GM12891 (cell line): Measurements from ENCODE around the gene BMP2.

Experiments used
- DNase-seq: peaks from one replicate; pipeline ENCODE4 v3.0.0; 2011; ENCODE audit warnings: low spot score; ENCODE audit not compliant: insufficient read length
- FAIRE-seq: peaks from 2 replicates; lab custom pipeline; 2011; peaks lifted over from hg19 to GRCh38; lab: Jason Lieb, UNC
- PAX5 ChIP-seq: IDR thresholded peaks from 2 replicates; pipeline ENCODE4 v1.6.1; 2011; ENCODE audit warnings: low read length, moderate library complexity, mild to moderate bottlenecking; ENCODE audit not compliant: insufficient read depth, severe bottlenecking
- POLR2A ChIP-seq: IDR thresholded peaks from 2 replicates; pipeline ENCODE4 v1.6.1; 2011; ENCODE audit warnings: low read depth, low read length, control low read depth
- POLR2AphosphoS5 ChIP-seq: IDR thresholded peaks from 2 replicates; pipeline ENCODE4 v1.6.1; 2011; ENCODE audit warnings: low read depth, low read length, control low read depth
- POU2F2 ChIP-seq: IDR thresholded peaks from 2 replicates; pipeline ENCODE4 v1.6.1; 2011; ENCODE audit warnings: low read depth, mild to moderate bottlenecking, control low read depth, low read length, moderate library complexity
- SPI1 ChIP-seq: IDR thresholded peaks from 2 replicates; pipeline ENCODE4 v1.6.1; 2011; ENCODE audit warnings: low read depth, low read length, control low read depth
- TAF1 ChIP-seq: IDR thresholded peaks from 2 replicates; pipeline ENCODE4 v1.6.1; 2011; ENCODE audit warnings: low read depth, low read length, control low read depth

Gene BMP2

DNA sequence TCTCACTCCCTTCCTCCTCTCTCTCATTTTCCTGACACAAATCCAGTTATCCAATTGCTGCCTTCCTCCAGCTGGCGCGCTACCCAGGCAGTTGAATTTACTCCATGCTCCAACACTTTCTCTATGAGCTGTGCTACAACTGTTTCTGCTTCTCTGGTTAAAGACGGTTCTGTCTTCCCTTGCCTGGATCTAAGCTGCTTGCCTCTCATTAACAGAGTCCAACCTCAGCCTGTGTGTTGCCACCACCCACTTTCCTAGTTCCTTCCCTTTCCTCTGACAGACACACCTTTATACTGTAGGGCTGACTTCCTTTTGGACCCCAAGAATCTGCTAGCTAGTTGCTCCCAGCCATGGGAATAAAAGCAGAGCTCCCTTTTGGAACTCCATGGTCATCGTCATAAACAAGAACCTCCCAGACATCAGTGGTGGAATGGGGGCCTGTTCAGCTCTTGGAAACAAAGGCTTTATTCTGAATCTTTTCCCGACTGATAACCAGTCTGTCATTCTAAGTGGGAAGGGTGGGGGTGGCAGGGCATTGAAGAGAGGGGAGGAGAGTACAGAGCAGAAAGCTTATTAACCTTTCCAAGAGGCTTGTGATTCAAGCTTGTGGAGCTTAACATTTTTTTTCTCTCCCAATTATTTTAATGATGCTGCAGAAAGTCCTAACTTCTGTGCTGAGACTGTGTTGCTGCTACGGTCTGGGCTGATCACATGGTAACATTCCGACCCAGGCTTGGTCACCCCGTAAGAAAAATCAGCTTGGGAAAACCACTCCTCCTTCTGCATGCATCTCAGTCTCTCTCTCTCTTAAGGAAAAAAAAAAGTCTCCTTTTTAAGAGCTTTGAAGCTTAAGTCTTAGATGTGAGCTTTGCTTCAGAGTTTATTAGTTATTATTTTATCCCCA is 31.3 kb upstream of the BMP2 start:
- no peak for DNase-seq
- FAIRE-seq: no peak
- no peak for TF ChIP-seq SPI1
- no peak for TF ChIP-seq POLR2AphosphoS5
- TF ChIP-seq TAF1: no peak
- TF ChIP-seq POU2F2: no peak
- no peak for TF ChIP-seq PAX5
- no peak for TF ChIP-seq POLR2A

- TF ChIP-seq POLR2AphosphoS5 (no peak), SPI1 (no peak), PAX5 (no peak), POU2F2 (no peak), POLR2A (no peak), TAF1 (no peak)
Observed at GRCh38 chr20:6739406-6739805, 28.1 kb upstream of the BMP2 start.

DNA sequence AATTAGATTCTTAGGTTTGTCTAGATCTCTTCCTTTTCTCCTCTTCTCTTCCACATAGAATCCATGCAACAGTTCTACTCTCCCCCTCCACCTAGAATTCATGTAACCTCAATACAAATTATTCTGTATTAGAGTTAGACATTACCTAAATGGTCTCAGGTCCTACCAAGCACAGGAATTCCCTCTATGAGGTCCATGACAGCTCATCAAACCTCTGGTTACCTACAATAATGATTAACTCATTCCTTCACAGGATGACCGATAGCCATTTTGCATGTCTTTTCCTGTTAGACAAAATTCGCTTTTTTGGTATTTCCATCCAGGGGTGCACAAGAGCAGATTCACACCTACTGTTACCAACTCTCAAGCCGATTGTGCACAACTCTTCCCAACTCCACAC is 27.4 kb upstream of the BMP2 start:
- TF ChIP-seq POLR2A (no peak), POLR2AphosphoS5 (no peak), TAF1 (no peak), PAX5 (no peak), SPI1 (no peak), POU2F2 (no peak)
- FAIRE-seq (no peak), DNase-seq (no peak)

More at GRCh38 chr20:6739406-6739805, 28.1 kb upstream of the BMP2 start:
- no peak for FAIRE-seq
- DNase-seq: no peak

GRCh38 chr20:6744180-6744579 is 23.3 kb upstream of the BMP2 start:
- TF ChIP-seq TAF1 (no peak), POLR2A (no peak), POU2F2 (no peak), PAX5 (no peak), SPI1 (no peak), POLR2AphosphoS5 (no peak)
- FAIRE-seq: no peak
- DNase-seq: no peak

DNA sequence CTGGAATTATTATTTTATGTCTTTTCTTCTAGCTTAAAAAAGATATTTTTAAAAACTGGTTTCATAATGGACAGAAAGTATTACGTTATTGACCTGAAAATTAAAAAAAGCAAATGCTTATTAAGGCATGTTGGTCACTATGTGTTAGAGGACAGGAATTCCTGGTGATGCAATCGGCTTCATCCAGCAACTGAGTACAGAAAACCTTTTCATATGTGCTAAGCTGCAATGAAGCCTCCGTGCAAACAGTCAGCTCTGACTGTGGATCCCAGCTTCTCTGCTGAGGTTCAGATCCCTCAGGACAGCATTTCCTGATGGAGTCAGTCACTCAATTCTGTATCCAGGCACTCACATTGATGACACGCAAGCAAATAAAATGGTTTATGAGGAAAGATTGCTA is 22.7 kb upstream of the BMP2 start:
- no peak for TF ChIP-seq POU2F2
- no peak for FAIRE-seq

GRCh38 chr20:6746901-6747609 is 20.4 kb upstream of the BMP2 start:
- FAIRE-seq (no peak), DNase-seq (no peak)
- no peak for TF ChIP-seq POU2F2
- TF ChIP-seq PAX5: no peak
- no peak for TF ChIP-seq POLR2A
- TF ChIP-seq POLR2AphosphoS5: no peak
- TF ChIP-seq TAF1: no peak
- TF ChIP-seq SPI1: no peak

More for the DNA sequence above, 22.7 kb upstream of the BMP2 start:
- DNase-seq: no peak

DNA sequence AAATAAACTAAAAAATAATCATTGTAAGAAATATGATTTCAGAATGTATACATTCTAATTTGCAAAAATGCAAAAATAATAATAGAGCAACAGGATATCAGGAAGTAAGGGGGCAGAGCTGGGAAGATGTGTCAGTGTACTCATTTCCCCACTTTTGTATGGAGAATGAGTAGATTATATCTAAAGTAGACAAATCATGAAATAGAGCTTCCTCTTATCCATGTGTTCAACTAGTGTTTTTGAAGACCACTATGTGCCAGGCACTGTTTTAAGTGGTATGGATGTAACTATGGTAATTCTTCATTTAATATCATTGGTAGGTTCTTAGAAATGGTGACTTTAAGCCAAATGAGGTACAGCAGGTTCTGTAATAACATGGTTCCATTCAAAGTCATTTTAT is 17.0 kb upstream of the BMP2 start:
- DNase-seq: no peak
- TF ChIP-seq POU2F2: no peak
- no peak for TF ChIP-seq POLR2AphosphoS5
- TF ChIP-seq SPI1: no peak
- no peak for TF ChIP-seq PAX5
- no peak for TF ChIP-seq POLR2A
- TF ChIP-seq TAF1: no peak
- no peak for FAIRE-seq

DNA sequence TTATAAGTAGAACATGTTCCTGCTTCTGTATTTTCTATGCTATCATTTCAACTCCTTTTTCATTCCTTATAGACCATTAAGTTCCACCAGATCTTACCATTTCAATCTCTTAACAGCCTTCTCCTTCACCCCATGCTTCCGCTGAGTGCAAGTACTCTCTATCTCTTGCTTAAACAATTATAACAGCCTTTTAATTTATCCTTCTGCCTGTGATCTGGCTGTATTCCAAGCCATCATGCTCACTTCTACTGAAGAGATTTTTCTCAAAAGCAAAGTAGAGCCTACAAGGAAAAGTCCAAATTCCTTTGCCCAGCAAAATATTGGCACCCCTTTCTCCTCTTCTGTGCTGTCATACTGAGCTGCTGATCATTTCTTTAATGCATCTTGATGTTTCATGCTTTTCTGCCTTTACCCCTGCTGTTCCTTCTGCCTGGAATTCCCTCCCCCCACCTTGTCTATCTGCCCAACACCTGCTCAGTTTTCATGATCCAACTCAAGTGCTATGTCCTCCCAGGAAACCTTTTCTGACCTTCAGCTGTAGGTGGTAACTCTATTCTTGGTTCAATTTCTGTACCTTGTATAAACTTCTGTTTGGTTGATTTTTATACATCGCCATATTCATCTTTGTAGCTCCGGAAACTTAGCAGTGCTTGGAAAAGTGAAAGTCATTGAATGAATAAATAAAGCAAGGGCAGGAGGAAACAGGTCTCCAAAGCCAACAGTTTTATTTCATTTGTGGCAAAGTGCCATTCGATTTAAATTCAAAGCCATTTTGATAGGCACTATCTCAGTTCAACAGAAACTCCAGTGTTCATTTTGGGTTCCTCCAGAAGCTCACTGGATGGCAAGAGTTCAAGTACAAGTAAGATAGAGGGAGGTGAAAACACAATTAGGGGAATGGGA is 10.5 kb upstream of the BMP2 start:
- TF ChIP-seq TAF1 (no peak), SPI1 (no peak), POLR2A (no peak), POU2F2 (no peak), POLR2AphosphoS5 (no peak), PAX5 (no peak)
- FAIRE-seq: no peak
- DNase-seq: no peak

GRCh38 chr20:6764619-6765018 is 2.9 kb upstream of the BMP2 start:
- FAIRE-seq (no peak), DNase-seq (no peak)
- TF ChIP-seq POU2F2: no peak
- no peak for TF ChIP-seq SPI1
- no peak for TF ChIP-seq POLR2A
- TF ChIP-seq POLR2AphosphoS5: no peak
- no peak for TF ChIP-seq TAF1
- TF ChIP-seq PAX5: no peak
